IPS-15b (cell line): ENCODE measurements around the gene ADI1.
"Not testable (repeated sequence)": the region's sequence is repeated elsewhere in the genome, so short reads cannot be mapped to it uniquely, and the experiment has no call there.

Source experiments
- H3K27me3 ChIP-seq: one replicate; pipeline ENCODE4 v1.6.1; 2013; ENCODE audit warnings: low read length; ENCODE audit not compliant: control insufficient read depth, insufficient read depth
- H3K36me3 ChIP-seq: one replicate; pipeline ENCODE4 v1.6.1; 2013; ENCODE audit warnings: low read length; ENCODE audit not compliant: control insufficient read depth, insufficient read depth
- H3K4me1 ChIP-seq: one replicate; pipeline ENCODE4 v1.6.1; 2013; ENCODE audit warnings: mild to moderate bottlenecking, low read length; ENCODE audit not compliant: control insufficient read depth, insufficient read depth
- H3K4me3 ChIP-seq: one replicate; pipeline ENCODE4 v1.5.1; 2013; ENCODE audit warnings: low read depth, low read length
- H3K9ac ChIP-seq: one replicate; pipeline ENCODE4 v1.6.1; 2013; ENCODE audit warnings: low read depth, mild to moderate bottlenecking, low read length
- H3K9me3 ChIP-seq: one replicate; pipeline ENCODE4 v1.6.1; 2013; ENCODE audit warnings: mild to moderate bottlenecking, low read length; ENCODE audit not compliant: control insufficient read depth, insufficient read depth

The ADI1 gene

GRCh38 chr2:3454802-3455201 is 64.5 kb downstream of the ADI1 start:
- Histone ChIP-seq H3K9ac (no peak overlapping the region), H3K4me1 (no peaks in the 10 kb centered on the region), H3K4me3 (no peak overlapping the region), H3K27me3 (no peaks in the 10 kb centered on the region), H3K9me3 (no peaks in the 10 kb centered on the region), H3K36me3 (peaks cover 12% of the 10 kb centered on the region)

- H3K4me3 ChIP-seq, H3K27me3 ChIP-seq, H3K4me1 ChIP-seq, H3K9ac ChIP-seq, H3K9me3 ChIP-seq: not testable (repeated sequence)
- peaks cover 12% of the 10 kb centered on the region for H3K36me3 ChIP-seq
Measured at GRCh38 chr2:3454005-3454404, 65.3 kb downstream of the ADI1 start.

GRCh38 chr2:3453190-3453999 is 65.9 kb downstream of the ADI1 start:
- H3K9ac ChIP-seq = no peak overlapping the region
- H3K9me3 ChIP-seq = no peaks in the 10 kb centered on the region
- no peaks in the 10 kb centered on the region for H3K4me1 ChIP-seq
- no peak overlapping the region for H3K4me3 ChIP-seq
- no peaks in the 10 kb centered on the region for H3K27me3 ChIP-seq
- peaks cover 12% of the 10 kb centered on the region for H3K36me3 ChIP-seq

- Histone ChIP-seq H3K27me3 (no peaks in the 10 kb centered on the region), H3K9me3 (no peaks in the 10 kb centered on the region), H3K4me3 (no peak overlapping the region), H3K4me1 (peaks cover 4% of the 10 kb centered on the region), H3K36me3 (peaks cover 7% of the 10 kb centered on the region), H3K9ac (no peak overlapping the region)
Measured at GRCh38 chr2:3451926-3452671, 67.2 kb downstream of the ADI1 start.

- H3K9me3 ChIP-seq = no peaks in the 10 kb centered on the region
- peaks cover 7% of the 10 kb centered on the region for H3K36me3 ChIP-seq
Measured at GRCh38 chr2:3451169-3451568, 68.2 kb downstream of the ADI1 start.

GRCh38 chr2:3450385-3451010 is 68.8 kb downstream of the ADI1 start:
- Histone ChIP-seq H3K4me3 (no peak overlapping the region), H3K27me3 (no peaks in the 10 kb centered on the region), H3K9ac (no peak overlapping the region), H3K9me3 (no peaks in the 10 kb centered on the region), H3K36me3 (peaks cover 7% of the 10 kb centered on the region), H3K4me1 (peaks cover 4% of the 10 kb centered on the region)

More at GRCh38 chr2:3451169-3451568, 68.2 kb downstream of the ADI1 start:
- H3K27me3 ChIP-seq = no peaks in the 10 kb centered on the region
- no peak overlapping the region for H3K4me3 ChIP-seq
- no peak overlapping the region for H3K9ac ChIP-seq
- H3K4me1 ChIP-seq = peaks cover 4% of the 10 kb centered on the region

GRCh38 chr2:3449936-3450335 is 69.4 kb downstream of the ADI1 start:
- H3K27me3 ChIP-seq = no peaks in the 10 kb centered on the region
- H3K9me3 ChIP-seq = no peaks in the 10 kb centered on the region
- peaks cover 7% of the 10 kb centered on the region for H3K36me3 ChIP-seq
- peaks cover 4% of the 10 kb centered on the region for H3K4me1 ChIP-seq
- H3K9ac ChIP-seq = no peak overlapping the region
- H3K4me3 ChIP-seq = no peak overlapping the region

GRCh38 chr2:3449086-3449485 is 70.2 kb downstream of the ADI1 start:
- Histone ChIP-seq H3K36me3 (peaks cover 8% of the 10 kb centered on the region), H3K4me1 (peaks cover 4% of the 10 kb centered on the region), H3K4me3 (no peak overlapping the region), H3K27me3 (no peaks in the 10 kb centered on the region), H3K9me3 (no peaks in the 10 kb centered on the region), H3K9ac (no peak overlapping the region)

- H3K27me3 ChIP-seq, H3K9me3 ChIP-seq, H3K9ac ChIP-seq, H3K4me3 ChIP-seq, H3K4me1 ChIP-seq: not testable (repeated sequence)
- H3K36me3 ChIP-seq = peaks cover 11% of the 10 kb centered on the region
Measured at GRCh38 chr2:3448441-3448911, 70.9 kb downstream of the ADI1 start.

- Histone ChIP-seq H3K27me3 (no peaks in the 10 kb centered on the region), H3K9ac (no peak overlapping the region), H3K4me1 (peaks cover 4% of the 10 kb centered on the region), H3K9me3 (no peaks in the 10 kb centered on the region), H3K4me3 (no peak overlapping the region), H3K36me3 (peaks cover 11% of the 10 kb centered on the region)
Measured at GRCh38 chr2:3447789-3448317, 71.5 kb downstream of the ADI1 start.
